MG63 (cell line): ENCODE measurements around the gene WWOX. TPM values are rescaled to one million over a fixed set of nuclear protein-coding genes. Genes with fewer than 3 reads are reported as not detected.

Experiments used
- DNase-seq: peaks from one replicate; pipeline ENCODE4 v3.0.0-alpha.2; 2020
- H3K27me3 ChIP-seq: fragments of 250-450 bp; sonication (Bioruptor Pico); 2 replicates; pipeline ENCODE4 v1.5.1; 2020; ENCODE audit warnings: mild to moderate bottlenecking, moderate library complexity
- H3K36me3 ChIP-seq: fragments of 250-450 bp; sonication (Bioruptor Pico); 2 replicates; pipeline ENCODE4 v1.5.1; 2020; ENCODE audit warnings: mild to moderate bottlenecking, moderate library complexity
- H3K4me3 ChIP-seq: fragments of 250-450 bp; sonication (Bioruptor Pico); 2 replicates; pipeline ENCODE4 v1.5.1; 2020; ENCODE audit warnings: mild to moderate bottlenecking, moderate library complexity
- H3K9me3 ChIP-seq: fragments of 250-450 bp; sonication (Bioruptor Pico); 2 replicates; pipeline ENCODE4 v1.5.1; 2020; ENCODE audit warnings: mild to moderate bottlenecking, moderate library complexity
- total RNA-seq: library from RNA; depleted of rRNA; stranded (reverse); fragments of >200 nt; shearing (Covaris generic); gene quantifications from 2 replicates; pipeline ENCODE4 v1.2.3, GENCODE V29; 2014; ENCODE audit warnings: low replicate concordance

Gene WWOX
- total RNA-seq, 1 experiment from 2014 or later = 11.4 TPM

DNA sequence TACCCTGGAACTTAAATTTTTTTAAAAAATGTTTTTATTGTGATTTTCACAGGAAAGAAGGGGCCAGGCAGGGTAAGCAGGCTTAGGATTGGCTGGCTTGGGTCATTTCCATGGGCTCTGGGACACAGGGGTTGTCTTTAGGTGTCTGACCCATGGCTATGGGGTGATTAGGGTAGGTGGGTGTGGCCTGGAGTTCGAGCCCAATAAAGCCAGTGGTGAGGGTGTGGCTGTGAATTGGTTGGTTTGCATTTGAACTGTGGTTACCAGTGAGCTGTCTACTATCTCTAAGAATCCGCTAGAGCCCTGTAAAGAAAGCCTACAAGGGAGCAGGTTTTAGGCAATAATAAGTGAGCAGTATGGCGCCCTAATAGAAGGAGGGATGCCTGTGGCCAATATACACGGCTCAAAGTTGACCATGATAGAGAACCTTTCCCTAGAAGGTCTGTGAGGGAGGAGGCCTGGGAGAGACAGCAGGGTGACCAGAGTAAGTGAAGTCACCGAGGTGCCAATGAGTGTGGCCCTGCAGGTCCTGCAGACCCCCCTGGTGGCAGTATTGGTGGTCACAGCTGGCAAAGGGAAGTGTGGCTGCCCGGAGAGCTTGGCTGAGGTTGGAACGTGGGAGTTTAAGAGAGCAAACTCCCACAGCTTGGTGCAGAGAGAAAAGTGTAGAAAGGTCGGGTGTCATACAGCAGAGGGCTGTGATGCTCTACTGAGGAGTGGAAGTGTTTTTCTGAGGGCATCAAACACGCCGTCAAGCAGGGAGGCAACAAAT lies 454.0 kb downstream of the WWOX start:
- DNase-seq = no peak
- H3K27me3 ChIP-seq = no peaks in the 10 kb centered on the region
- H3K36me3 ChIP-seq = no peaks in the 10 kb centered on the region
- H3K9me3 ChIP-seq = no peaks in the 10 kb centered on the region
- H3K4me3 ChIP-seq = no peak overlapping the region

GRCh38 chr16:78556421-78556820 lies 457.0 kb downstream of the WWOX start:
- no peaks in the 10 kb centered on the region for H3K9me3 ChIP-seq
- no peaks in the 10 kb centered on the region for H3K36me3 ChIP-seq
- H3K4me3 ChIP-seq = no peak overlapping the region
- DNase-seq = no peak
- H3K27me3 ChIP-seq = no peaks in the 10 kb centered on the region

DNA sequence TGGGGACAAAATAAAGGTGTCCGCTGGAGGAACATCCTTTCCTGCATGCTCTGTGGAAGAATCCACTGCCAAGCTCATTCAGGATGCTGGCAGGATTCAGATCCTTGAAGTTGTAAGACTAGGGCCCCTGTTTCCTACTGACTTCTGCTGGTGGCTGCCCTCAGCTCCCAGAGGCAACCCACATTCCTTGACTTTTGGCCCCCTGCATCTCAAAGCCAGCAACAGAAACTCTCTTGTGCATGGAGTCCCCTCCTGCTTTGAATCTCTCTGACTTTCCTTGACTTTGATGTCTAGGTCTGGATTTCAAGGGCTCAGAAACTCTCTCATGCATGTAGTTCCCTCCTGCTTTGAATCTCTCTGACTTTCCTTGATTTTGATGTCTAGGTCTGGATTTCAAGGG lies 461.5 kb downstream of the WWOX start:
- no peaks in the 10 kb centered on the region for H3K9me3 ChIP-seq
- H3K4me3 ChIP-seq = no peak overlapping the region
- DNase-seq = no peak
- H3K36me3 ChIP-seq = no peaks in the 10 kb centered on the region
- no peaks in the 10 kb centered on the region for H3K27me3 ChIP-seq

DNA sequence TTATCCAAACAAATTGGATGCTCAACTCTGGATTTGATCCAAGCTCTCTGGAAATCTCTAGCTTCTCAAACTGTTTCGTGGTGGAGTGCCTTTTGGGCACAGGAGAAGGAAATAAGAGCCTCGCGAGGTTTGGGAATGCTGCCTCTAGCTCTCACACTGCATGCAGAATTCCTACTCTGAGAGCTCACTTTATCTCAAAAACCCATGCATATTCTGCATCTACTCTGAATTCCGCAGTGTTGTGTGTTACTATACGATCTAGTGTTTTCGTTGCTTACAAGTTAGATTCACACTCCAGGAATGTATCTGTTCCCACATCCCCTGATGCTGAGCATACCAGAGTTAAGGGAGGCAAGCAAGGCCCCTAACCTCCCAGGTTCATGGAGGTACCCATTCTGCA lies 462.7 kb downstream of the WWOX start:
- DNase-seq = no peak
- Histone ChIP-seq H3K27me3 (no peaks in the 10 kb centered on the region), H3K4me3 (no peak overlapping the region), H3K36me3 (no peaks in the 10 kb centered on the region), H3K9me3 (no peaks in the 10 kb centered on the region)

- Histone ChIP-seq H3K4me3 (no peak overlapping the region), H3K9me3 (no peaks in the 10 kb centered on the region), H3K27me3 (no peaks in the 10 kb centered on the region), H3K36me3 (no peaks in the 10 kb centered on the region)
- no peak for DNase-seq
Measured at GRCh38 chr16:78562650-78563049, 463.2 kb downstream of the WWOX start.

GRCh38 chr16:78563905-78564304 lies 464.5 kb downstream of the WWOX start:
- Histone ChIP-seq H3K36me3 (no peaks in the 10 kb centered on the region), H3K4me3 (no peak overlapping the region), H3K9me3 (no peaks in the 10 kb centered on the region), H3K27me3 (no peaks in the 10 kb centered on the region)
- no peak for DNase-seq

DNA sequence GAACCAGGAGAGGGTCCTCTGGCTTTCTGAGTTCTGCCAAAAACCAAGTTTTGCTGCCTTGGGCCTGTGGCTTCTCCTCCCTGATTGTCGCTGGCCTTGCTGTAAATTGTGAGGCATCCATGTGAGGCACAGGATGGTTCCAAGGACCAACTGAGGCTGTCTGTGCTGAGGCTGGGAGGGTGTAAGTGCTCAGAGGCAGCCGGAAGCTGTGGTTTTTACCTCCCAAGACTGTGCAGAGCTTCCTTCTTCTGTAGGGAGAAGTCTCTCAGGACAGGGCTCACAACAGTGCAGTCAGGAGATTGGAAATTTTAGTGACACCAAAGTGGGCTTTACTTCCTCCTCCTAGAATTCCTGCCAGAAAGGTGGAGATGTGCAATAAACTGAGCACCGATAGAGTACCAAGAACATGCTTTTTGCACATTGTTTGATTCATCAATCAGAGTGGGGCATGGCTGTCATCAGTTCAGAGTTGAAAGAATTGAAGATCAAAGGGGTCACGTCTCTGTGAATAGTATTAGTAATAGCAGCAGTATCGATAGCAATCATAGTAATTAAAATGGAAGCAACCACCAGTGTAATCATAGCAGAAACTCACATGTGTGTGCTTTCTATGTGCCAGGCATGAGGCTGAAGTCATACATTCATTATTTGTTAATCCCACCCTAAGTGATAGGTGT lies 467.1 kb downstream of the WWOX start:
- no peak overlapping the region for H3K4me3 ChIP-seq
- H3K9me3 ChIP-seq = no peaks in the 10 kb centered on the region
- no peaks in the 10 kb centered on the region for H3K36me3 ChIP-seq
- DNase-seq = no peak
- no peaks in the 10 kb centered on the region for H3K27me3 ChIP-seq

- Histone ChIP-seq H3K27me3 (no peaks in the 10 kb centered on the region), H3K36me3 (no peaks in the 10 kb centered on the region), H3K4me3 (no peak overlapping the region), H3K9me3 (no peaks in the 10 kb centered on the region)
- no peak for DNase-seq
Measured at GRCh38 chr16:78570399-78571141, 471.1 kb downstream of the WWOX start.

- Histone ChIP-seq H3K27me3 (no peaks in the 10 kb centered on the region), H3K9me3 (no peaks in the 10 kb centered on the region), H3K36me3 (no peaks in the 10 kb centered on the region)
Measured at GRCh38 chr16:78571434-78571833, 472.0 kb downstream of the WWOX start.

GRCh38 chr16:78571898-78572358 lies 472.5 kb downstream of the WWOX start:
- Histone ChIP-seq H3K4me3 (no peak overlapping the region), H3K27me3 (no peaks in the 10 kb centered on the region), H3K9me3 (no peaks in the 10 kb centered on the region), H3K36me3 (no peaks in the 10 kb centered on the region)
- no peak for DNase-seq

More at GRCh38 chr16:78571434-78571833, 472.0 kb downstream of the WWOX start:
- H3K4me3 ChIP-seq = no peak overlapping the region
- DNase-seq = no peak

GRCh38 chr16:78574571-78574970 lies 475.1 kb downstream of the WWOX start:
- DNase-seq = no peak
- H3K36me3 ChIP-seq = no peaks in the 10 kb centered on the region
- no peak overlapping the region for H3K4me3 ChIP-seq
- H3K27me3 ChIP-seq = no peaks in the 10 kb centered on the region
- no peaks in the 10 kb centered on the region for H3K9me3 ChIP-seq

DNA sequence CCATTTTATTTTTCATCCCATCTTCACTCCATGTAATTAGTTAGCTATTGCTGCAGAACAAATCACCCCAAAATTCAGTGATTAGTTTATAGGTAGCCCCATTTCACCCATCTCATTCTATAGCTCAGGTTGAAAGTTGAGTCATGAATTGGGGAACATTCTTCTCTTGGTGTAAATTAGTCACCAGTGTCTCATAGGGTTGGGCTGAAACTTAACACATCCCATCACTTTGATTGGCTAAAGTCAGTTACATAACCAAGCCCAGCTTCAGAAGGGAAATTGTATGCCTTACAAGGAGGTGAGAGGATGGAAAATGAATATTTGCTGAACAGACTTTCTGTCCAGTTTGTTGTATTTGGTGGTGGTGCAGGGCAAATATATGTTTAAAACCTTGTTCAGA lies 477.5 kb downstream of the WWOX start:
- DNase-seq = no peak
- Histone ChIP-seq H3K9me3 (no peaks in the 10 kb centered on the region), H3K4me3 (no peak overlapping the region), H3K36me3 (no peaks in the 10 kb centered on the region), H3K27me3 (no peaks in the 10 kb centered on the region)

GRCh38 chr16:78577630-78578029 lies 478.2 kb downstream of the WWOX start:
- Histone ChIP-seq H3K9me3 (no peaks in the 10 kb centered on the region), H3K4me3 (no peak overlapping the region), H3K36me3 (no peaks in the 10 kb centered on the region), H3K27me3 (no peaks in the 10 kb centered on the region)
- no peak for DNase-seq

DNA sequence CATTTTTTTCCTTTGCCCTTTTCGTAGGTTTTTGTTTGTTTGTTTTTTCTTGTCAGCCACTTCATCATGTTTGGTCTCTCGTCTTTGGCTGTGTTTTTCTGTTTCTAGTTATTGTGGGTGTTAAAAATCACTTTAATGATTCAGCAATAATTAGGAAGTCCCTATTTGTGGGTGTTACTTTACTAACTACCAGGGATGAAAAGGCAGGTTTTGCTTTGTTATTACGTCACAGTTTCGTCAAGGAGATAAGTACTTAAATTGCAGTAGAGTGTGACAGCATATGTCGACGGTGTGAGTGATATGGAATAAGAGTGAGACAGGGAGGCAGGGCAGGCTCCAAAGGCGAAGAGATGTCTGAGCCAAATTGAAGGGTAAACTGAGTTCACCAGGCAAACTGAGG lies 479.6 kb downstream of the WWOX start:
- H3K9me3 ChIP-seq = no peaks in the 10 kb centered on the region
- H3K4me3 ChIP-seq = no peak overlapping the region
- no peaks in the 10 kb centered on the region for H3K27me3 ChIP-seq
- H3K36me3 ChIP-seq = no peaks in the 10 kb centered on the region
- no peak for DNase-seq

GRCh38 chr16:78583441-78583840 lies 484.0 kb downstream of the WWOX start:
- no peak for DNase-seq
- Histone ChIP-seq H3K4me3 (no peak overlapping the region), H3K27me3 (no peaks in the 10 kb centered on the region), H3K9me3 (no peaks in the 10 kb centered on the region), H3K36me3 (no peaks in the 10 kb centered on the region)

DNA sequence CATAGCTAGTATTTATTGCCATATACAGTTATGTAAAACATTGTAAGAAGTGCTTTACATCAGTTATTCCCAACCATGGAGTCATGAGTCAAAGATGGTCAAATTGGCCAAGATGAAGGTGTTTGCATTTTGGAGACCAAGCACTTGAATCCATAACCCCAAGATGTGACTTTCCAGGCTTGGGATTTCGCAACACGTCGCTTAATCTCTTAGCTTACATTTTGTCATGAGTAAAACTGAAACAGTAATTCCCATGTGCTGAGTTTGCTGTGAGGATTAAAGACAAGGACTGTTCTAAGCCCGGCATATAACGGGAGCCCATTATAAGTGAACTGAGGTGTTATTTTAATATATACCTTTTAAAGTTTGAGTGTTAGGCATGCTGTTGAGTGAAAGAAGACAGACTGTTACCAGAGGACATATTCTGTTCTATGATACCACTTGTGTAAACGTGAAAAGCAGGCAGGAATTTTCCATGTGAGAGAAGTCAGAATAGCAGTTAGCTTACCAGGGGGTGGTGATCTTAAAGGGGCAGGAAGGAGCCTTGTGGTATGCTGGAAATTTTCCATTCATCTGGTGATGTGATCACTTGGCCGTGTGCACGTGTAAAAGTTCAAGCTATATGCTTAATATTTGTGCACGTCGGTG lies 484.9 kb downstream of the WWOX start:
- H3K4me3 ChIP-seq = no peak overlapping the region
- H3K36me3 ChIP-seq = no peaks in the 10 kb centered on the region
- H3K9me3 ChIP-seq = no peaks in the 10 kb centered on the region
- no peak for DNase-seq
- no peaks in the 10 kb centered on the region for H3K27me3 ChIP-seq

- H3K36me3 ChIP-seq = no peaks in the 10 kb centered on the region
- no peaks in the 10 kb centered on the region for H3K27me3 ChIP-seq
- H3K4me3 ChIP-seq = no peak overlapping the region
- DNase-seq = no peak
- no peaks in the 10 kb centered on the region for H3K9me3 ChIP-seq
Measured at GRCh38 chr16:78584991-78585390, 485.5 kb downstream of the WWOX start.
